Colon (tissue), 2 donors: Measurements from ENCODE around the gene PSAP.
"Not testable (repeated sequence)": the region's sequence is repeated elsewhere in the genome, so short reads cannot be mapped to it uniquely, and the experiment has no call there.

Experiments used
- FAIRE-seq: peaks from 2 replicates; lab custom pipeline; 2012; peaks lifted over from hg19 to GRCh38; lab: Jason Lieb, UNC
- donor health status: control.
- donor health status: control.

Gene PSAP

GRCh38 chr10:71850743-71851464 lies at the start of gene PSAP:
PSAP (minus strand) TSS chr10:71851251; CDS start chr10:71851221, 30 bp downstream.
- peak; percentile 86 for FAIRE-seq

- no peak for FAIRE-seq
These were observed 49.6 kb upstream of the PSAP start for GRCh38 chr10:71900441-71901180.

GRCh38 chr10:71899665-71900412 lies 48.8 kb upstream of the PSAP start:
- no peak for FAIRE-seq

GRCh38 chr10:71898346-71898745 lies 47.3 kb upstream of the PSAP start:
- FAIRE-seq = not testable (repeated sequence)

- FAIRE-seq = no peak
These were observed 42.9 kb upstream of the PSAP start for GRCh38 chr10:71893920-71894319.

DNA sequence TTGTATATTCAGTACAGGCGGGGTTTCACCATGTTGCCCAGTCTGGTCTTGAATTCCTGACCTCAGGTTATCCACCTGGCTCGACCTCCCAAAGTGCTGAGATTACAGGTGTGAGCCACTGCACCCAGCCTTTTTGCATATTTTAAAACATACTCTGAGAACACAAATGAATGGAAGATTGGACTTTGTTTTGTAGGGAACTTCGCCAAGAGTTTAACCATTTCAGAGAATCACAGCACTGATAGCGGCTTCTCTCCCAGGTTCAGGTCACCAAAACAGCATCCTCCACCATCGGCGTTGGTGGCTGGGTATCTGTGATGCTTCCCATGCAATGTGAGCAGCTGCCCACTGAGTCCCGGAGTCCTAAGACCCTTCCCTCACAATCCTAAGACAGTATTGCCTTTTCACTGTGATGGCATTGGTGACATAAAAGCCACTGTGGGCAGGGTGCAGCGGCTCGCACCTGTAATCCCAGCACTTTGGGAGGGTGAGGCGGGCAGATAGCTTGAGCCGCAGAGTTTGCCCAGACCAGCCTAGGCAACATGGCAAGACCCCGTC lies 42.3 kb upstream of the PSAP start:
- FAIRE-seq = no peak

DNA sequence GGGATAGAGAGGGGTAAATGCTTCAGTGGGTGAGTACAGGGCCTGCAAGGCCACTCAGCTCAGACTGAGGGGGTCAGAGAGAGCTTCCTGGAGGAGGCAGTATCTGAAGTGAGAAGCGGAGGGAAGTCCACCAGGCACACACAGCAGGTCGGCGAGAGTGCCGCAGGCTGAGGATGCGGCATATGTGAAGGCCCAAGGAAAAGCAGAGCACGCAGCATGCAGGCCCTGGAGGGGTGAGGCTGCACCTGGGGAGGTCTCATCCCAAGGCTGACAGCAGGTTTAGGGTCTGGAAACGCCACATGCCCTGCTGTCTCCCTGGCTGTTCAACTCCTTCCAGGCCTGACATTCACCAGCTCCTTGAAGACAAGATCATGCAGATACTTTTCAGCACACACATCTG lies 40.4 kb upstream of the PSAP start:
- FAIRE-seq = no peak

- FAIRE-seq = no peak
These were observed 38.4 kb upstream of the PSAP start for GRCh38 chr10:71889388-71889987.

- FAIRE-seq = no peak
These were observed 37.8 kb upstream of the PSAP start for GRCh38 chr10:71888623-71889387.

- FAIRE-seq = no peak
These were observed 37.2 kb upstream of the PSAP start for GRCh38 chr10:71888248-71888622.

GRCh38 chr10:71887743-71888142 lies 36.7 kb upstream of the PSAP start:
- no peak for FAIRE-seq

DNA sequence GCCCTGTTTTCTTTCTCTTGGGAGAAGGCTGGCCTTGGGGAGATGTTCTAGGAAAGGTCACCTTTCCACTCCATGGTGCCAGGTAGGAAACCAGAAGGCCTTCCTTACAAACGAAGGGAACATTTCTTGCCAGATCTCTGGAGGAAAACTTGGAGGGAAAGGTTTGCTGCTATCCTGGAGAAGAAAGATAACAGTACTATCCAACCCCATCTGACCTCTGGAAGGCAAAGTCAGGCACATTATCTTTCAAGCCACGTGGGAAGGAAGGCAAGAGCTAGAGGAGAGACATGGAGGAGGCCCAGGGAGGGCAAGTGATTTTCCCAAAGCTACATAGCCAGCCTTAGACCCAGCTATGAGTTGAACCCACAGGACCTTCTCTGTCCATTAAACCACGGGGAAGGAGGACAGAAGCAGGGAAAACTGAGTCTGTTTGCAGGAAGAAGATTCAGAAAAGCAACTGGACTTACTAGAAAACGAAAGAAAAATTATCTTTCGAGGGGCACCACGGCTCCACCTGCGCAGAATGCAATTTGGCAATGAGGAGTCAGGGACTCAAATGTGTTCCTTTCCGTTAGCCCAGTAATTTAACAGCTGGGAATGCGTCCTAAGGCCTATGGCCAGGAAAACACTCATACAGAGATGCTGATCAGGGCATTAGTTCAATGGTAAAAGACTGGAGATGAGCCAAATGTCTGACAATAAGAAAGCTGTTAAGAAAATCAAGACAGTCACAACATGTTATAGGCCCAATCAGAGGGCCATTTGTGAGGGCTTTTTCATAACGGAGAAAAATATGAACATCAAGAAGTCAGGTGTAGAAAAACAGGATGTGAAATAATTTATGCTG lies 32.0 kb upstream of the PSAP start:
- FAIRE-seq = no peak

DNA sequence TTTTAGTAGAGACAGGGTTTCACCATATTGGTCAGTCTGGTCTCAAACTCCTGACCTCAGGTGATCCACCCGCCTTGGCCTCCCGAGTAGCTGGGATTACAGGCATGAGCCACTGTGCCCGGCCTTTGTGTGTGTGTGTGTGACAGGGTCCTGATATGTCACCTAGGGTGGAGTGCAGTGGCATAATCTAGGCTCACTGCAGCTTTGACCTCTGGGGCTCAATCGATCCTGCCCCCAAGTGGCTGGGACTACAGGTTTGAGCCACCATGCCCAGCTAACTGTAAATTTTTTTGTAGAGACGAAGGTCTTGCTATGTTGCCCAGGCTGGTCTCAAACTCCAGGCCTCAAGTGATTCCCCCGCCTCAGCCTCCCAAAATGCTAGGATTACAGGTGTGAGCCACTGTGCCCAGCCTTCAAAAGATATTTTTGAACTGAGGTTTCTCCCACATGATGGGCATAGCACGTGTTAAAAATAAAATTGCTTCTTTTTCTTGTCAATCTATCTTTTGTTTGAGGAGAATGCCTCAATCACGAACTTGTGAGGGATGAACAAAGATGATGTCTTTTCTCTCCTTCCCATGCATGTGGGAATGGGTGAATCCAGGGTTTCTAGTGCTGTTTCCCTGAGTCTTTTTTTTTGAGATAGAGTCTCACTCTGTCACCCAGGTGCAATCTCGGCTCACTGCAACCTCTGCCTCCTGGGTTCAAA lies 30.8 kb upstream of the PSAP start:
- FAIRE-seq = no peak

GRCh38 chr10:71881307-71881624 lies 30.2 kb upstream of the PSAP start:
- FAIRE-seq = not testable (repeated sequence)

DNA sequence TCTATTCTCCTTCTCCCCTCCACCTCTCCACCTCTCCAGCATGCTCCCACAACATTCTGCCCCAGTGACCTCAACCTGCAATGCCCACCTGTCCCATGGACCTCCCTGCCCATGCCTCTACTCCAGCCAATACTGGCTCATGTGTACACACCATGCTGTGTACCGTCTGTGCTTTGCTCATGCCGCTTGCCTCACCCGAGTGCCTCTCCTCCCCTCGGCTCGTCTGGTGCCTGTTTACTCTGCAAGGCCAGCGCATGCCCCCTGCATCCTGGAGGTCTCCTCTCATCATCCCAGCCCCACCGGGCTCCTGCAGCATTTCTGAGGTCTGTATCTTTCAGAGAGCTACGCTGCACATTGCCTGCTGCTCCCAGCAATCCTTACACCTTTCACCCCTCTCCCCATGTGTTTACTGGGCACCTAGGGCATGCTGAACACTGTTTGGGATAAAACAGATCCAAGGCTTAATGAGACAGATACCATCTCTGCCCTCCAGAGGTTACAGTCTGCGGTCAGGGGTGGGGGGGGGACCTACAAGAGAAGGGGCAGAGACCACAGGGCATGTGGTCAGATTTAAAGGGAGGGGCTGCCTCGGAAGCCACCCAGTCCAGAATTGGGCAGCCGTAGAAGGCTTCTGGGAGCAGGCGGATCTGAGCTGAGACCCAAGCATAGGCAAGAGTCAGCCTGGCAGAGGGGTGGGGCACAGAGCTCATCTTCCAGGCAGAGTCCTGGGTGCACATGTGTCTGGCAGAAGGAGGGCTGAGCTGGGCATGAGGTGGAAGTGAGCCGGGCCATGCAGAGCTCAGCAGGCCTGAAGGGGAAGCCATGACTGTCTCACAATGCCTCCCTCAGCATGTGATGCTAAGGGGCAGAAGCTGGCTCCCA lies 29.6 kb upstream of the PSAP start:
- no peak for FAIRE-seq

GRCh38 chr10:71878327-71879034 lies 27.4 kb upstream of the PSAP start:
- no peak for FAIRE-seq

DNA sequence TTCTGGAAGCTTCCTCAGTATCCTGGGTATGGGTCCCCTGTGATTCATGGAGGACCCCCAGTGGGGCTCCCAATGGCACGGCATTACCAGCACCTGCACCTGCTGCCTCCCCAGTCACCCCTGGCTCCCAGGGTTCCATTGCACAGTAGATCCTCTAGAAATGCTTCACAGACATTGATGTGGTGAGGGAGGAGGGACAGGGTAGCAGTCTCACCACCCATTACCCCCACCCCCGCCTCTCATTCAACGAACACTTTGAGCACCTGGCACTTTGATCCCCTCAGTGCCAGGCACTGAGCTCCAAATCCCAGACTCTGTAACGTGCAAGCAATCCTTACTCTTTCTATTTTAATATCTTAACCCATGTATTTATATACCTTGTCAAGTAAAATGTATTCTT lies 26.8 kb upstream of the PSAP start:
- FAIRE-seq = no peak

DNA sequence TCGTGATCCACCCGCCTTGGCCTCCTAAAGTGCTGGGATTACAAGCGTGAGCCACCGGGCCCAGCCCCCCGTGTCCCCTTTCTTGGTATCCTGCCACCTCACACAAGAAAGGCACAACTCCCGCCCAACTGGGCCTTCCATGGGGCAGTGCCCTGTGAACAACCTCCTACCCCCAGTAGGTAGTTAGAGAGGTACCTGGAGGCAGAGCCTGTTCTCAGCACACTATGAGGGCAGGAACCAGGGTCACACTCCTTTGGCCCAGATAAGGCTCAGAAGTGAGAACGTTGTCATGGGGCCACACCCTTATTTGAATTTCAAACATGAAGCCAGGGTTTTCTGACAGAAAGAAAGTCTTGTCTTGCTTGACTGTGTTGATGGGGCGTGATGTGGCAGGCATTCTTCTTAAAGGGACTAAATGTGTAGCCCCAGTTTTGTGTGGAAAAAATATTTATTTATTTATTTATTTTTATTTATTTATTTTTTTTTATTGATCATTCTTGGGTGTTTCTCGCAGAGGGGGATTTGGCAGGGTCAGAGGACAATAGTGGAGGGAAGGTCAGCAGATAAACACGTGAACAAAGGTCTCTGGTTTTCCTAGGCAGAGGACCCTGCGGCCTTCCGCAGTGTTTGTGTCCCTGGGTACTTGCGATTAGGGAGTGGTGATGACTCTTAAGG lies 23.8 kb upstream of the PSAP start:
- not testable (repeated sequence) for FAIRE-seq
